GM08714 (cell line): ENCODE results near the gene ANO1.

Experiments used
- H3K4me3 ChIP-seq: fragments of 200-500 bp; sonication (Bioruptor generic); 2 replicates; pipeline ENCODE4 v1.5.1; 2014; ENCODE audit warnings: mild to moderate bottlenecking, low read length, inconsistent platforms
- ZNF274 ChIP-seq: IDR thresholded peaks from 2 replicates; pipeline ENCODE4 v1.6.1; 2012; ENCODE audit warnings: mild to moderate bottlenecking, low read depth, low read length

ANO1 gene

DNA sequence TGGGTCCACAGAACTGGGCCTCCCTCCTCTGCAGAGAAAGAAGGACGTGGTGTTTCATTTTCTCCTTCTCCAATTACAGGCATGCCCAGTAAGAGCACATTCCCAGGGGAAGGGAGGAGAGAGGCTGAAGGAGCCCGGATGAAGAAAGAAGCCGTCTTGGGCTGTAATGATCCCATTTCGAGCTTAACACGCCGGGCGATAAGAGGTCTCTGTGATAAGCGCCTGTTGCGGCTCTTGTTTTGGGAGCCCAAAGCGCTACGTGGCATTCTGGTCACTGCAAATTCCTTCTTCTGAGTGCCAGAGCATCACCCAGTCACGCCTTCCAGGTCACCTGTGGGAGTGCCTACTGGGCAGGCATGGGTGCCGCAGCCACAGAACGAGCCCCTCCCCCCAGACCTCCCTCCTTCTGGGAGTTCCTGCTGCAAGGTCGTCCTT lies 57.5 kb downstream of the ANO1 start:
- H3K4me3 ChIP-seq: no peak overlapping the region
- no peak for TF ChIP-seq ZNF274

DNA sequence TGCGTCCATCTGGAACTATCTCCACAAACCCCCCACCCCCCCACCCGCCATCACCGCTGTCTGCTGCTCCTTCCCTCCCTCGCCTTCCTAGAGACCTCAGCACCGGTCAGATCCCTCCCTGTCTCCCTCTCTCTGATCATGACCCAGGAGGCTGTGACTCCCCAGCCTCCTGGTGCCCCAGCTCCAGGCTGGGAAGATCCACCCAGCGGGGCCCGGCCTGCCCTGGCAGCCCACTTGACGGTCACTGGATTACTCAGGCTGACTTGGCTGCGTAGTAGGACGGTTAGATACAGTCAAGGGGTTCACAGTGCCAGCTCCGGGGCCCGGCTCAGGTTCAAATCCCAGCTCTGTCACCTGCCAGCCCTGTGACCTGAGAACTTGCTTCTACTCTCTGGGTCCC lies 59.3 kb downstream of the ANO1 start:
- H3K4me3 ChIP-seq: no peak overlapping the region
- TF ChIP-seq ZNF274: no peak

DNA sequence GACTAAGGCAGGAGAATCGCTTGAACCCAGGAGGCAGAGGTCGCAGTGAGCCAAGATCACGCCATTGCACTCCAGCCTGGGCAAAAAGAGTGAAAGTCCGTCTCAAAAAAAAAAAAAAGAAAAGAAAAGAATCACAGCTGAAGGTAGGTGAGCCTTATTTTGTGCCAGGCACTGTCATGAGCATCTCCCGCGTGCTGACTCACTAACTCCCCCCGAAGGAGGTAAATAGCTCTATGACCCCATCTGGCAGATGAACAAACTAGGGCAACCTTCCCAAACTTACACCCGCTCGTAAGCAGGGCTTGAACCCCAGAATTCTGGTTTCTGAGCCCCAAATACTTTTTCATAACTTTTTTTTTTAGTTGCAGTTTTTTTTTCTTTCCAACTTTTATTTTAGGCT lies 60.3 kb downstream of the ANO1 start:
- no peak for TF ChIP-seq ZNF274
- no peak overlapping the region for H3K4me3 ChIP-seq

DNA sequence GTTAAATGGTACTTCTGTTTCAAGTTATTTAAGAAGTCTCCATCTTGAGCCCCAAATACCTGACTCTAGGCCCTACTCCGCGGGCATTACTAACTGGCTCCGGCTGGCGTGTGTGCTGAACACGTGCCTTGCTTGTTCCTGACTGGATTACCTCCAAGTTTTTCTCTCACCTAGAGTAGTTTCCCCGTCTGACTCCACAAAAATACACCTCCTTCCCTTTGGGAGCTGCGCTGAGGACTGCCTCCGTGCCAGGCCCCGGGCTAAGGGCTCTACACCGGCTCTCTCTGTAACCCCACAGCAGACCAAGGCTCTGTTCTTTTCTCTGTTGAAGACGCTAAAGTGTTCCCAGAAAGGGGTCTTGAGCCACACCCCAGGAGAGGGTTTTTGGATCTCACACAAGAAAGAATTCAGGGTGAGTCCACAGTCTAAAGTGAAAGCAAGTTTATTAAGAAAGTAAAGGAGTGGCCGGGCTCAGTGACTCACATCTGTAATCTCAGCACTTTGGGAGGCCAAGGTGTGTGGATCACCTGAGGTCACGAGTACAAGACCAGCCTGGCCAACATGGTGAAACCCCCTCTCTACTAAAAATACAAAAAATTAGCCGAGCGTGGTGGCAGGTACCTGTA lies 61.8 kb downstream of the ANO1 start:
- no peak overlapping the region for H3K4me3 ChIP-seq
- TF ChIP-seq ZNF274: no peak

DNA sequence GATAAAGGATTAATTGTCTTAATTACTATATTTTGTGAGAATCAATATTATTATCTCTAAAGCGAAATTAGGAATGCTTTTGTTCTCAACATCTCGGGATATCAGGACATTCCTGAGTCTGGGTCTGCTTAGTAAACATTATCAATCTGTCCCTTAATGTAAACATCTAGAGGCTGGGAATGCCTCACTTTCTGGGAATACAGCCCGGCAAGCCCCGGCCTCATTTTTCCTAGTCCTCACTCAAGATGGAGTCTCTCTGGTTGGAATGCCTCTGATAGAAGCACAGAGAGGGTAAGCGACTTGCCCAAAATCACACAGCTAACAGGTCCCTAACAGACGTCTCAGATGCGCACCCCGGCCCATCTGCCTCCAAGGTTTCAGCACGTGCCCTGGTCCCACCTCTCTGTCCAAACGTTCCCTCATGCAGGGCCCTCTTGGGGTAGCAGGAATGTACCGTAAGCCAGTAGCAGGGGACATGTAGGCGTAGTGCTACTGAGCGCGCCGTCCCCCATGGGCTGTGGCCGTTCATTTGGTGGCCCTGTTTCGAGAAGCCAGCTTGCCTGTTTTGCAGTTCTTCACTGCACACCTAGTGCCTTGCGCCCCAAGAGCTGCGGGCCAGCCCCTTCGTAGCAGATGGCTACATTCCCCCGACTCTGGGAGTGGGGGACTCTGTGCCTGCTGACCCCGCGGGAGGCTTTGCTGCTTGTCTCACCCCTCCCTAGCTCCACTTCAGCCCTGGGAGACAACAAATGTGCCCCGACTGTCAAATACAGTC lies 62.8 kb downstream of the ANO1 start:
- no peak overlapping the region for H3K4me3 ChIP-seq
- TF ChIP-seq ZNF274: no peak

DNA sequence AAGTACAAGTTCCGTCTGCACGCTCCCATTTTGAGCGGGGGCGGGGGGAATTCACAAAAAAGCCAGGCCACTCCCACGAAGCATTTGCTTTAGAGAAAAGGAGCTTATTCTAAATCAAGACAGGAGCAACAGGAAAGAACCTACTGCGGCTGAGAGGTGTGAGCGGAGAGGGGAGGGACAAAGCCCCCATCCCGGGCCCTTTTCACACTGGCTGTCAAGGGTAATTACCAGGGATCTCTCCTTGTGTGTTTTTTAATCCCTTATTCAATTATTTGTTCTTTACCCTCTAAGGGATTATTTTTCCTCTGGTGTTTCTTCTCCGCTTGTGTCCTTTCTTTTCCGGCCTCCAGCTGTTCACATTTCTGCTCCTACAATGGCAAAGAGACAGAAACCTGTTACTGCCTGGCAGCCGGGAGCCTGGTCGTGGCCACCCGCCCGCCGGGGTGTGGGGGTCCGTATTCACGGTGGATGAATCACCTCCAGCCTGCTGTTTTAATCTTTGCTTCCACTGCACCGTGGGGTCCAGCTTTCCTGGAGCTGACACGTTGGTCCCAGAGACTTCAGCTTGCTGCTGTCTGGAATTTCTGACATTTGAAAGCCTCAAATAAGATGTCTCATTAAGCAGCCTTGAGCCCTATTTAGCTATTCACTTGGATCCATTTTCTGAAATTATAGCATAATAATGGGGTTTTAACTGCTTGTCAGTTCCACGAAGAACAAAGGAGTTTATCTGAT lies 63.5 kb downstream of the ANO1 start:
- no peak for TF ChIP-seq ZNF274
- no peak overlapping the region for H3K4me3 ChIP-seq

DNA sequence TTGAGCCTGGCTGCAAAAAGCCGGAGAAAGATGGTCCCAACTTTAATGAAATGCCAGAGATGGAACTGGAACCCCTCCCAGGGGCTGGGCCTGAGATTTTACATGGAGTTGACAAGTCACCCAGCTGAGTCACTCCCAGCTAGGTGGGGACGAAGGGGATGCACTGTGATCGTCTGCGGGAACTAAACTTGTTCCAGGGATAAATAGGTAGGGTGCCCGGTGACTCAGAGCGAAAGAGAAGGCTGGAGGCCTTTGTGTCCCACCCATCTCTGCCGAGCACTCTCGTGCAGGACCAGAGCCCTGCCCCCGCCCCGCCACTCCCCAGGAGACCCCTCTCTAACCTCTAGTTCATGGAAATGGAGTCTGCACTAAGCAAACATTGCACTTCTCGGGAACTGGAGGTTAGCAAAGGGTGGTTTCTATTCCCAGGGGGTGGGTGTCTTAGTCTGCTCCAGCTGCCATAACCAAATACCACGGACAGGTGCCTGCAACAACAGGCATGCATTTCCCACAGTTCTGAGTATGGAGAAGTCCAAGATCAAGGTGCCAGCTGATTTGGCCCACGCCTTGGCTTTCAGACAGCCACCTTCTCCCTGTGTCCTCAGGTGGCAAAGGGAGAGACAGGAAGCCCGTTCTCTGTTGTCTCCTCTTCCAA lies 64.2 kb downstream of the ANO1 start:
- H3K4me3 ChIP-seq: no peak overlapping the region
- no peak for TF ChIP-seq ZNF274

DNA sequence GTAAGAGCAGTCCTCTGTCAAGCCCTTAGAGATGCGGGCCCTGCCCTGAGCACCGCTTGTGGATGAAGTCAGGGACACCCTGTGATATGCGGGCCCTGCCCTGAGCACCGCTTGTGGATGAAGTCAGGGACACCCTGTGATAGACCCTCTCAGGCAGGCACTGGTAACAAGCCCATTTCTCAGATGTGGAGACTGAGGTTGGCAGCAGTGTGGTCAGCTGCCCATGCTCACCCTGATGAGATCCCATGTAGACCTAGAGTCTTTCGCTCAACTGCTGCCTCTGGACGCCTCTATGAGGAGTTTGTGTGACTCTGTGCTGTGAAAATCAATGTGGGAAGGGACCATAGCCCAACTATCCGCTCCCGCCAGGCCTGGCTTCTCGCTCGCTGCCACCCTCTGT lies 66.1 kb downstream of the ANO1 start:
- TF ChIP-seq ZNF274: no peak

DNA sequence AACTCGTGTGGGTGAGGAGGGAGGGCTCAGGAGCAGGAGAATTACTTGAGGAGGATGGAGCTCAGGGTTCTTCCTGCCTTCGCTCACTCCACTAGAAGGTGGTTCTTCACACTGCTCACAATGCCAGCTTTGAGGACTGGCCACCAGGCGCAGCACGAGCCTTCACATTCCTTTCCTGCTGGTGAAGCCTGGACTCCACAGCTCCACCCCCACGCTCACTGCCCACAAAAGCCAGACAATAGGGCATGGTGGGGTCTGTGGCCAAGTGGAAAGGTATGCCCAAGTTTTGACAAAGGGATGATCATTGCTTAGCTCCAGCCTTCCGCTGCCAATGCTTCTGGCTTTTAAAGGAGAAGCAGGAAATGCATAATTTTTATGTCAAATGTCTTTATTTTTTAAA lies 67.0 kb downstream of the ANO1 start:
- TF ChIP-seq ZNF274: no peak
- no peak overlapping the region for H3K4me3 ChIP-seq

More for the DNA sequence above, 66.1 kb downstream of the ANO1 start:
- H3K4me3 ChIP-seq: no peak overlapping the region

DNA sequence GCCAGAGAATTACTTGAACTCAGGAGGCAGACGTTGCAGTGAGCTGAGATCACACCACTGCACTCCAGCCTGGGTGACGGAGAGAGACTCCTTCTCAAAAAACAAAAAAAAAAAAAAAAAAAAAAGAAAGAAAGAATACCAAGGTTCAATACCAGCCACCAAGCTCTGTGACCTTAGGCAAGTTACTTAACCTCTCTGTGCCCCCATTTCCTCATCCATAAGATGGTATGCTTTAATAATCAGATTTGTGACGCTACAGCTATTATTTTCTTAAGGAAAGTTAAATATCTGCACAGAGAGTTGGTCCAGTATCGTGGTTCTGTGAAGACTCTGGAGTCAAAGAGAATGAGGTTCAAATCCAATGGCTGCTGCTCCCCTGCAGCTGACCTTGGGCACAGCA lies 67.7 kb downstream of the ANO1 start:
- TF ChIP-seq ZNF274: no peak
- no peak overlapping the region for H3K4me3 ChIP-seq

DNA sequence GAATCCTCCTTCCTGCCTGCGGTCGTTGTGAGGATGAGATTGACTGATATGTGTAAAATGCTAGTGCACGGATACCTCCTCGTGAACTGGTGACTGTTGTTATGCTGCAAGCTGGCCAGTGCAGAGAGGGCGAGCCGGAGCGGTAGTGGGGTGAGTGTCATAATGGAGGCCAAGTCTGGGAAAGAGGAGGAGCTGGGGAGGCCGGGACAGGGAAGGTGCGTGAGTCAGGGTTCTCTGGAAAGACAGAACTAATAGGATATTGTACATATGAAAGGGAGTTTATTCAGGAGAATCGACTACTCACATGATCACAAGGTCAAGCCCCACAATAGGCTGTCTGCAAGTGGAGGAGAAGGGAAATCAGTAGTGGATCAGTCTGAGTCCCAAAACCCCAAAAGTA lies 68.2 kb downstream of the ANO1 start:
- H3K4me3 ChIP-seq: no peak overlapping the region
- TF ChIP-seq ZNF274: no peak

DNA sequence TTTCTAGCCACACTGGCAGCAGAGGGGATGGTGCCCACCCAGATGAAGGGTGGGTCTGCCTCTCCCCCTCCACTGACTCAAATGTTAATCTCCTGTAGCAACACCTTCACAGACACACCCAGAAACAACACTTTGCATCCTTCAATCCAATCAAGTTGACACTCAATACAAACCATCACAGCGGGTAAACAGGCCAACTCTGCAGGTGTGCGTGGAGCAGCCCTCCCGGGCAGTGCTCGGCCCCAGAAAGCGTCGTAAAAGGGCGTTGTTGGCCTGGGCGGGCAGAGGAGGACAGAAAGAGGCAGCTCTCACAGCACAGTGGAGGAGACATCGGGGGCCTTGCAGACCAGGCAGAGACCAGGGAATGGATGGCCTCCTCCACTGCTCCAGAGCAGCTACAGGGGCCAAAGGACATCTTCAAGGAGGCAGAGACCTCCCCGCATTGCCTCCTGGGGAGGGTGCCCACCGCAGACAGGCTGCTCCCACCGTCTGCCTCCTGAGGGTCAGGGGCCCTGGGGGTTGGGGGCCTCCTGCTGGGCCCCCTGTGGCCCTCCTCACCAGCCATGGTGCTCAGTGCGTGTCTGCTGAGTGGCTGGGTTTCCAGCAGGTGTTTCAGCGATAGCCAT lies 68.9 kb downstream of the ANO1 start:
- H3K4me3 ChIP-seq: no peak overlapping the region
- TF ChIP-seq ZNF274: no peak

DNA sequence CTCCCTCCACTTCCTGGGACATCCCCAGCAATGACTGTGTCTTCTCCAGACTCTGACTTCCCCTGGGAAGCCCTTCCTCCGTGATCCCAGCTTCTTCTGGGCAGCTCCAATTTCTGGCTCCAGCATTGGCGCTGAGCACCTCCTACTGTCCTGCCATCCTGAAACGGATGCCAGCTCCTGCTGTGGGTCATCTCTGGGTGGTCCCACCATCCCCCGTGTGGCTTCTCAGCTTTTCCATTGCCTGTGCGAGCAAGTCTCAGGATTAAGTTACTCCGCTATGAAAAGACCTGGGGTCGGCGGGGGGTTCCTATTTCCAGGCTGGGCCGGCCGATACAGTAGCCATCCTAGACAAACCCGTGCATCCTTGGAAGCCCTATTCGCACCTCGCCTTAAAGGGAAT lies 69.6 kb downstream of the ANO1 start:
- TF ChIP-seq ZNF274: no peak
- H3K4me3 ChIP-seq: no peak overlapping the region

DNA sequence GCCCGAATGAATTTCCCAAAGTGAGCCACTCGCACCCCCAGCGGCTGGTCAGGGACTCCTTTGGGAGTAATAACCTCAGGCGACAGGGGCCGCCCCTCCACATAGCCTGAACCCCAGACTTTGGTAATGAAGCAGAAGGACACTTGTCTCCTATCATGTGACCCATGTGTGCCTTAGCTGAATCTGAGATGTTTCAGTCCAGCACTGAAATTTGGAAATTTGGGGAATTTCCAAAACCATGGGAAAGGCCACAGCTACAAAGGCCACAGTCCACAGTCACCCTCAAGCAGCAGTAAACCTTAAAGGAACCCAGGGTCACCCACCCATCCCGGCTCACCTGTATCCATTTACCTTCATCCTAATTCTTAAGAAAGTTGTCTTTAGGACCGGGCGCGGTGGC lies 73.6 kb downstream of the ANO1 start:
- no peak for TF ChIP-seq ZNF274
- no peak overlapping the region for H3K4me3 ChIP-seq
